ENCODE results near the gene PRKRIP1.
"Not testable (repeated sequence)": the region's sequence is repeated elsewhere in the genome, so short reads cannot be mapped to it uniquely, and the experiment has no call there.

Gene PRKRIP1

GRCh38 chr7:102395873-102396709 is at the start of gene PRKRIP1:
TSS of gene PRKRIP1 (plus strand) at chr7:102396363. CDS start at chr7:102396412, 49 bp downstream.
- DNase-seq (ENCODE audit: low read depth), result peak; percentile 63

- DNase-seq (ENCODE audit: low read depth), result not testable (repeated sequence)
These were observed 49.2 kb upstream of the PRKRIP1 start for GRCh38 chr7:102346983-102347382.

GRCh38 chr7:102356344-102356743 is 39.8 kb upstream of the PRKRIP1 start, which contains the start of gene SPDYE6:
TSS of gene SPDYE6 (minus strand) at chr7:102356444. CDS start at chr7:102356023, 421 bp downstream.
- DNase-seq (ENCODE audit: low read depth), result not testable (repeated sequence)

GRCh38 chr7:102363549-102364393 is 32.4 kb upstream of the PRKRIP1 start:
- DNase-seq (ENCODE audit: low read depth), result peak; percentile 79

GRCh38 chr7:102364394-102364886 is 31.7 kb upstream of the PRKRIP1 start:
- not testable (repeated sequence) for DNase-seq (ENCODE audit: low read depth)

- DNase-seq (ENCODE audit: low read depth), result not testable (repeated sequence)
These were observed 30.8 kb upstream of the PRKRIP1 start for GRCh38 chr7:102365390-102365789.

GRCh38 chr7:102370038-102370437 is 26.1 kb upstream of the PRKRIP1 start:
- not testable (repeated sequence) for DNase-seq (ENCODE audit: low read depth)

GRCh38 chr7:102372796-102373195 is 23.4 kb upstream of the PRKRIP1 start:
- DNase-seq (ENCODE audit: low read depth), result not testable (repeated sequence)

GRCh38 chr7:102376964-102377466 is 19.1 kb upstream of the PRKRIP1 start:
- DNase-seq (ENCODE audit: low read depth), result no peak

GRCh38 chr7:102380837-102381236 is 15.3 kb upstream of the PRKRIP1 start:
- DNase-seq (ENCODE audit: low read depth), result not testable (repeated sequence)

GRCh38 chr7:102381696-102382425 is 14.3 kb upstream of the PRKRIP1 start:
- not testable (repeated sequence) for DNase-seq (ENCODE audit: low read depth)

GRCh38 chr7:102387064-102387463 is 9.1 kb upstream of the PRKRIP1 start:
- no peak for DNase-seq (ENCODE audit: low read depth)

GRCh38 chr7:102389810-102390209 is 6.4 kb upstream of the PRKRIP1 start:
- no peak for DNase-seq (ENCODE audit: low read depth)

GRCh38 chr7:102390697-102391484 is 5.3 kb upstream of the PRKRIP1 start:
- peak; percentile 42 for DNase-seq (ENCODE audit: low read depth)

GRCh38 chr7:102392330-102392729 is 3.8 kb upstream of the PRKRIP1 start:
- DNase-seq (ENCODE audit: low read depth), result no peak

GRCh38 chr7:102393467-102393866 is 2.7 kb upstream of the PRKRIP1 start:
- no peak for DNase-seq (ENCODE audit: low read depth)

GRCh38 chr7:102395592-102395872 is 631 bp upstream of the PRKRIP1 start:
- no peak for DNase-seq (ENCODE audit: low read depth)

- DNase-seq (ENCODE audit: low read depth), result no peak
These were observed 502 bp downstream of the PRKRIP1 start for GRCh38 chr7:102396710-102397019.

- DNase-seq (ENCODE audit: low read depth), result no peak
These were observed 2.4 kb downstream of the PRKRIP1 start for GRCh38 chr7:102398543-102398942.

GRCh38 chr7:102400360-102400759 is 4.2 kb downstream of the PRKRIP1 start:
- no peak for DNase-seq (ENCODE audit: low read depth)

GRCh38 chr7:102403563-102403962 is 7.4 kb downstream of the PRKRIP1 start:
- no peak for DNase-seq (ENCODE audit: low read depth)
